ENCODE measurements around the gene RITA1.

The RITA1 gene

GRCh38 chr12:113240395-113240794, 54.9 kb downstream of the RITA1 start:
- TF ChIP-seq CTCF (IDR thresholded peaks at IDR 0.05; ENCODE audit: insufficient read depth, missing control alignments): no peak
- FAIRE-seq: no peak
- DNase-seq (ENCODE audit: insufficient read length, low spot score): no peak

- FAIRE-seq: no peak
- no peak for DNase-seq (ENCODE audit: insufficient read length, low spot score)
- TF ChIP-seq CTCF (IDR thresholded peaks at IDR 0.05; ENCODE audit: insufficient read depth, missing control alignments): no peak
Observed at GRCh38 chr12:113241191-113242025, 55.9 kb downstream of the RITA1 start.
